CD4-positive, alpha-beta T cell (primary cell): ENCODE measurements around the gene GFY. TPM values are rescaled to one million over a fixed set of nuclear protein-coding genes. Genes with fewer than 3 reads are reported as not detected.

Experiments
- ATAC-seq: fragments of 200-7000 bp; cut with Tn5 transposase; one replicate; pipeline ENCODE4 v1.10.0; 2022; ENCODE audit warnings: mild to moderate bottlenecking; ENCODE audit not compliant: poor library complexity
- CTCF ChIA-PET: fragments of 350-600 bp; sonication (Branson Sonifier 250); formaldehyde crosslinking; loops from one replicate; lab custom pipeline; 2021; ENCODE audit warnings: antibody characterized with exemption, inconsistent platforms; lab: Charles Lee
- POLR2A ChIA-PET: fragments of 350-600 bp; sonication (Branson Sonifier 250); formaldehyde crosslinking; loops from one replicate; lab custom pipeline; 2021; ENCODE audit warnings: antibody characterized with exemption, inconsistent platforms; lab: Charles Lee
- DNase-seq, 14 experiments: peaks; one replicate each; pipeline ENCODE4 v3.0.0-alpha.2; 2013 to 2020; ENCODE audit warnings: mixed read lengths in 2 of 14
- H3K27ac ChIP-seq, 2 donors: one replicate each; pipeline versions ENCODE4 v1.5.1 to v1.7.0; 2013; ENCODE audit warnings: low read length in 2 of 2, low read depth in 1 of 2, mild to moderate bottlenecking in 1 of 2
- H3K27me3 ChIP-seq, 2 experiments: 1 replicate in 1 of 2; 2 replicates in 1 of 2; pipeline versions ENCODE4 v1.6.1 to v1.7.0; 2013; ENCODE audit warnings: low read length in 2 of 2, control low read depth in 1 of 2, mild to moderate bottlenecking in 1 of 2, moderate library complexity in 1 of 2; ENCODE audit not compliant: insufficient read depth in 2 of 2, control insufficient read depth in 1 of 2
- H3K36me3 ChIP-seq: one replicate; pipeline ENCODE4 v1.6.1; 2013; ENCODE audit warnings: low read length, control low read depth; ENCODE audit not compliant: insufficient read depth
- H3K4me1 ChIP-seq: one replicate; pipeline ENCODE4 v1.6.1; 2013; ENCODE audit warnings: low read length, control low read depth; ENCODE audit not compliant: insufficient read depth
- H3K4me3 ChIP-seq: one replicate; pipeline ENCODE4 v1.5.1; 2013; ENCODE audit warnings: mild to moderate bottlenecking, low read length, moderate library complexity
- H3K9me3 ChIP-seq, 2 experiments: 1 replicate in 1 of 2; 2 replicates in 1 of 2; pipeline versions ENCODE4 v1.6.1 to v1.7.0; 2013; ENCODE audit warnings: low read length in 2 of 2, mild to moderate bottlenecking in 2 of 2, control low read depth in 1 of 2, moderate library complexity in 1 of 2; ENCODE audit not compliant: control insufficient read depth in 1 of 2, insufficient read depth in 1 of 2
- H3K27ac Mint-ChIP-seq: one replicate; pipeline ENCODE4 v1.8.0; 2020; ENCODE audit warnings: mixed read lengths
- H3K27me3 Mint-ChIP-seq: one replicate; pipeline ENCODE4 v1.8.0; 2021; ENCODE audit warnings: mixed read lengths
- H3K36me3 Mint-ChIP-seq: one replicate; pipeline ENCODE4 v1.8.0; 2021; ENCODE audit warnings: low read depth, mixed read lengths
- H3K4me1 Mint-ChIP-seq: one replicate; pipeline ENCODE4 v1.8.0; 2021; ENCODE audit warnings: low read depth, mixed read lengths
- H3K4me3 Mint-ChIP-seq: one replicate; pipeline ENCODE4 v1.8.0; 2020; ENCODE audit warnings: mild to moderate bottlenecking, mixed read lengths
- H3K9me3 Mint-ChIP-seq: one replicate; pipeline ENCODE4 v1.8.0; 2020; ENCODE audit warnings: mixed read lengths
- CTCF ChIP-seq: fragments of 200-600 bp; IDR thresholded peaks from one replicate; pipeline ENCODE4 v1.8.0; 2022; ENCODE audit warnings: antibody characterized with exemption, mild to moderate bottlenecking
- intact Hi-C, 2 experiments: fragments of 100-400 bp; cut with DNase I in 1 of 2; cut with micrococcal nuclease in 1 of 2; formaldehyde crosslinking; loops; one replicate each; pipeline versions ENCODE4 v1.15.1 to v1.9.0; 2023 to 2025; cut with DNase I, micrococcal nuclease
- total RNA-seq, 174 experiments: library from RNA in 2 of 174; stranded (reverse) in 2 of 174; gene quantifications; one replicate each; pipeline ENCODE4 v1.2.3 and lab custom pipeline; 2021 to 2026

GFY gene
- total RNA-seq, 2 experiments from 2014 or later = not detected

GRCh38 chr19:49407079-49407478 is 18.1 kb upstream of the GFY start:
- no peaks in the 10 kb centered on the region for H3K27me3 ChIP-seq
- POLR2A ChIA-PET = interaction anchor here (0.7 kb wide), 1 partner anchor 10 kb away, joined by 3 read pairs; no protein-coding TSS in a partner anchor
- no peaks in the 10 kb centered on the region for H3K36me3 ChIP-seq
- Mint-ChIP-seq H3K27ac (no peak overlapping the region), H3K4me3 (no peak overlapping the region), H3K36me3 (no peaks in the 10 kb centered on the region), H3K9me3 (no peaks in the 10 kb centered on the region), H3K4me1 (peaks cover 69% of the 10 kb centered on the region), H3K27me3 (no peaks in the 10 kb centered on the region)
- intact Hi-C loops = no loop called here
- no peak for ATAC-seq
- H3K4me3 ChIP-seq = no peak overlapping the region
- CTCF ChIA-PET = interaction anchor here (1.8 kb wide), 1 partner anchor 16 kb away, joined by 10 read pairs; no protein-coding TSS in a partner anchor
- H3K4me1 ChIP-seq = peaks cover 65% of the 10 kb centered on the region
- no peak overlapping the region for H3K27ac ChIP-seq
- H3K9me3 ChIP-seq = no peaks in the 10 kb centered on the region
- DNase-seq = no peak
- no peak for TF ChIP-seq CTCF

DNA sequence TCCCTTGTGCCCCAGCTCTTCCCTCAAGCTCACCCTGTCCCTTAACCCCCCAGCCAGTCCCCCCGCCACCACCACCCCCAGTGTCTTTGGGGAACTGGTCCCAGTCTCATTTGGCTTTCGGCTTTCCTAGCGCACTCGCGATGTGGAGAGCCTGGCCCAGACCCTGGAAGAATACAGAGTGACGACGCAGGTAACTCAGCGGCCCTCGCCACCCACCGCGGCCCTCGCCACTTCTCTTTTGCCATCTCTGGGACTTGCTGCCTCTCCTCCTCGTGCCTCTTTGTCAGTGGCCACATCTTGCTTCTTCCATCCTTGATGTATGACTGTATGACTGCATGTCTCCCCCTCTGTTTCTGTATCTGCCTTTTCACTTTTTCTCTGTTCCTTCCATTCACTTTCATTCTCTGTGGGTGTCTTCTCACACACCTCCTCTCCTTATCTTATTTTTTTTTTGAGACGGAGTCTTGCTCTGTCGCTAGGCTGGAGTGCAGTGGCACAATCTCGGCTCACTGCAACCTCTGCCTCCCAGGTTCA is 17.6 kb upstream of the GFY start:
- Histone ChIP-seq H3K4me3 (no peak overlapping the region), H3K36me3 (no peaks in the 10 kb centered on the region), H3K4me1 (peaks cover 70% of the 10 kb centered on the region), H3K27me3 (no peaks in the 10 kb centered on the region), H3K27ac (no peak overlapping the region), H3K9me3 (no peaks in the 10 kb centered on the region)
- no peak for TF ChIP-seq CTCF
- Mint-ChIP-seq H3K36me3 (no peaks in the 10 kb centered on the region), H3K4me3 (no peak overlapping the region), H3K9me3 (no peaks in the 10 kb centered on the region), H3K27me3 (no peaks in the 10 kb centered on the region), H3K4me1 (peaks cover 74% of the 10 kb centered on the region), H3K27ac (peak overlapping the region; percentile 82)
- CTCF ChIA-PET = interaction anchor here (1.8 kb wide), 1 partner anchor 16 kb away, joined by 10 read pairs; no protein-coding TSS in a partner anchor
- intact Hi-C loops = loop anchor here in 1 of 2 experiments (2.0 kb wide), 1 partner anchor 15 kb away; the partner anchor contains the start of gene PTH2
- DNase-seq = no peak
- ATAC-seq = no peak
- POLR2A ChIA-PET = interaction anchor here (0.7 kb wide), 1 partner anchor 1002 kb away, joined by 3 read pairs; no protein-coding TSS in a partner anchor

GRCh38 chr19:49408816-49409440 is 16.3 kb upstream of the GFY start:
- Mint-ChIP-seq H3K4me1 (peaks cover 68% of the 10 kb centered on the region), H3K4me3 (peak overlapping the region; percentile 49), H3K27ac (peak overlapping the region; percentile 82), H3K27me3 (no peaks in the 10 kb centered on the region), H3K9me3 (no peaks in the 10 kb centered on the region), H3K36me3 (no peaks in the 10 kb centered on the region)
- H3K9me3 ChIP-seq = no peaks in the 10 kb centered on the region
- no peaks in the 10 kb centered on the region for H3K36me3 ChIP-seq
- intact Hi-C loops = loop anchor here in 1 of 2 experiments (2.0 kb wide), 1 partner anchor 14 kb away; the partner anchor contains the start of gene PTH2
- TF ChIP-seq CTCF = no peak
- peaks cover 72% of the 10 kb centered on the region for H3K4me1 ChIP-seq
- DNase-seq = no peak
- ATAC-seq = no peak
- ChIA-PET POLR2A (interaction anchor here (1.3 to 3.9 kb wide), 4 partner anchors 11 to 43 kb away, joined by 6 to 20 read pairs (median 8); partner anchors contain the start of genes PIH1D1 and SLC17A7), CTCF (interaction anchor here (1.6 kb wide), 1 partner anchor 81 kb away, joined by 6 read pairs; no protein-coding TSS in a partner anchor)
- no peaks in the 10 kb centered on the region for H3K27me3 ChIP-seq
- H3K4me3 ChIP-seq = peak overlapping the region; percentile 11
- H3K27ac ChIP-seq = peak overlapping the region; percentile 17 to 65
